DOHH2 (cell line): ENCODE measurements around the gene PRPSAP1.

Experiments used
- EZH2phosphoT487 ChIP-seq: fragments of 200-600 bp; sonication (generic); IDR thresholded peaks from 2 replicates; pipeline ENCODE4 v1.6.1; 2017; ENCODE audit warnings: borderline replicate concordance, mild to moderate bottlenecking, antibody characterized with exemption, low read length, moderate library complexity, mixed read lengths
- TF ChIP-seq, protein P1 (sequence below): fragments of 200-600 bp; sonication (generic); IDR thresholded peaks from one replicate; pipeline ENCODE4 v1.5.1; 2014; ENCODE audit warnings: antibody characterized with exemption, mild to moderate bottlenecking, low read depth, low read length; ENCODE audit not compliant: poor library complexity, severe bottlenecking

DNA sequence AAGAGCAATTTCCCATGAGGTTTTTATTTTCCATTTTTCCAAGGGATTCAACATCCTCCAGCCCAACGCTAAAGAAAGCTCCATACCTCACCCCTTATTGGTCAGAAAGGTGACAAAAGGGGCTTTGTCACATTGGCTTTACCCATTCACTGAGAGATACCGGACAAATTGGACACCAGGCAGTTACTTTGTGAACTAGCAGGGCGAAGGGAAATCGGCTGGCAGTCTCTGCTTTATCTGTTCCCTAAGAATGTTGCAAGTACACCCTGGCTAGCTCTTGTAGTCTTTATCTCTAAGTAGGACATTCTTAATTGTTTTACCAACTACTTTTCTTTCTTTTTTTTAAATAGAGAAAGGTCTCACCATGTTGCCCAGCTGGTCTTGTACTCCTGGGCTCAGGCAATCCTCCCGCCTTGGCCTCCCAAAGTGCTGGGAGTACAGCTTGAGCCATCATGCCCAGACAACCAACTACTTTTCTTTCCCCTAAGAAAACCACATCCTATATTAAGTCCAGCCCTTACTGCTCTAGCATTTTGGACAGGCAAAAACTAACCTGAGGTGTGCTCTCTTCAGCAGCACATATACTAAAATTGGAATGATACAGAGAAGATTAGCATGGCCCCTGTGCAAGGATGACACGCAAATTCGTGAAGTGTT is 16.8 kb downstream of the PRPSAP1 start:
- TF ChIP-seq, protein P1, sequence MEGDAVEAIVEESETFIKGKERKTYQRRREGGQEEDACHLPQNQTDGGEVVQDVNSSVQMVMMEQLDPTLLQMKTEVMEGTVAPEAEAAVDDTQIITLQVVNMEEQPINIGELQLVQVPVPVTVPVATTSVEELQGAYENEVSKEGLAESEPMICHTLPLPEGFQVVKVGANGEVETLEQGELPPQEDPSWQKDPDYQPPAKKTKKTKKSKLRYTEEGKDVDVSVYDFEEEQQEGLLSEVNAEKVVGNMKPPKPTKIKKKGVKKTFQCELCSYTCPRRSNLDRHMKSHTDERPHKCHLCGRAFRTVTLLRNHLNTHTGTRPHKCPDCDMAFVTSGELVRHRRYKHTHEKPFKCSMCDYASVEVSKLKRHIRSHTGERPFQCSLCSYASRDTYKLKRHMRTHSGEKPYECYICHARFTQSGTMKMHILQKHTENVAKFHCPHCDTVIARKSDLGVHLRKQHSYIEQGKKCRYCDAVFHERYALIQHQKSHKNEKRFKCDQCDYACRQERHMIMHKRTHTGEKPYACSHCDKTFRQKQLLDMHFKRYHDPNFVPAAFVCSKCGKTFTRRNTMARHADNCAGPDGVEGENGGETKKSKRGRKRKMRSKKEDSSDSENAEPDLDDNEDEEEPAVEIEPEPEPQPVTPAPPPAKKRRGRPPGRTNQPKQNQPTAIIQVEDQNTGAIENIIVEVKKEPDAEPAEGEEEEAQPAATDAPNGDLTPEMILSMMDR: no peak
- no peak for TF ChIP-seq EZH2phosphoT487
